CD4-positive, alpha-beta T cell treated with Interleukin-4 for 4 hours (primary cell): ENCODE results near the gene SEPTIN14.
"Not testable (repeated sequence)": the region's sequence is repeated elsewhere in the genome, so short reads cannot be mapped to it uniquely, and the experiment has no call there.

Experiments
- DNase-seq: peaks from one replicate; pipeline ENCODE4 v3.0.0-alpha.2; 2020

Gene SEPTIN14

DNA sequence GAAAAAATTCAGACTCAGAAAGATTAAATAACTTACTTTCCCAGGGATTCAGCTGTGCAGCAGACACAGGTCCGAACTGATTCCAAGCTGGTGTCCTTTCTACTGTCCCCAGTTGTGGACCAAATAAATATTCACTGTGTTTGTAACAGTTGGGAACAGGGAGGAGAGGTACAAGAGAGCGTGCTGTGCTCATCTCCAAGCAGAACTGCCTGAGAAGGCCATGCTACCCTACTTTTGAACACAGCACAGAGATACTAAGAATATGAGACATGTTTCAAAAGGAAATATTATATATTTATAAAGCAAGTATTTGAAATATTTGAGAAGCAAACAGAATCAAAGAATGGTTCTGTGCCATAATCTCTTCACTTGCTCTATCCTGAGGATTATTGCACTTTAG, at the start of gene SEPTIN14:
Gene SEPTIN14 (minus strand): TSS at position 101 of the 400 bp plus-strand sequence. CDS start 756 bp downstream, outside the sequence.
- not testable (repeated sequence) for DNase-seq

DNA sequence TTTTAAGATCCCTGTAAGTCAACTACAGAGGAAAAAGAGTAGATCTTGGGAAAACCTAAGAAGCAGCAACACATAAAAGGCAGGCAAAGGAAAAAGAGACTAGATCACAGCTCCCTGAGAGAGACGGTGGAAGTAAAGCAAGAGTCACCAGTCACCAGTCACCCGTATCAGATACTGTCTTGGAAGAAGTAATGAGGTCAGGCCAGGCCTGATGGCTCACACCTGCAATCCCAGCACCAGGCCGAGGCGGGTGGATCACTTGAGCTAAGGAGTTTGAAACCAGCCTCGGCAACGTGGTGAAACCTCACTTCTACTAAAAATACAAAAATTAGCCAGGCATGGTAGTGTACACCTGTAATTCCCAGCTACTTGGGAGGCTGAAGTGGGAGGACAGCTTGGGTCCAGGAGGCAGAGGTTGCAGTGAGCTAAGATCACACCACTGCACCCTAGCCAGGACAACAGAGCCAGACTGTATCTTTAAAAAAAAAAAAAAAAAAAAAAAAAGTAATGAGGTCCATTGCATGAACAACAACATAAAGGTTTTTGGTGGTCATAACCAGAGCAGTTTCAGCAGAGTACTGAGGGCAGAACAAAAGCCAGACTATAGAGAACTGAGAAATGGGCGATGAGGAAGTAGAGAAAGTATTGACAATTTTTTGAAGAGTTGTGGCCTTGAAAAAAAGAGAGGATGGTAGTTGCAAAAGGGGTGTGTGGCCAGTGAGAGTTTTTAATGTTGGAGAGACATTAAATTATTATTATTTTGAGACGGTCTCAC, 41.6 kb upstream of the SEPTIN14 start:
- no peak for DNase-seq

DNA sequence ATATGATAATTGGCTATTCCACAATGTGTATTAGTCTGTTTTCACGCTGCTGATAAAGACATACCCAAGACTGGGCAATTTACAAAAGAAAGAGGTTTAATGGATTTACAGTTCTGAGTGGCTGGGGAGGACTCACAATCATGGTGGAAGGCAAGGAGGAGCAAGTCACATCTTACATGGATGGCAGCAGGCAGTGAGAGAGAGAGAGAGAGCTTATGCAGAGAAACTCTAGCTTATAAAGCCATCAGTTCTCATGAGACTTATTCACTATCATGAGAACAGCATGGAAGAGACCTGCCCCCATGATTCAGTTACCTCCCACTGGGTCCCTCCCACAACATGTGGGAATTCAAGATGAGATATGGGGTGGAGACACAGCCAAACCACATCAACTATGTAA, 38.5 kb upstream of the SEPTIN14 start:
- not testable (repeated sequence) for DNase-seq

- no peak for DNase-seq
These were observed 35.7 kb upstream of the SEPTIN14 start for GRCh38 chr7:55898287-55898686.

GRCh38 chr7:55895021-55895420, 32.5 kb upstream of the SEPTIN14 start:
- no peak for DNase-seq

GRCh38 chr7:55893940-55894339, 31.4 kb upstream of the SEPTIN14 start:
- DNase-seq = no peak

DNA sequence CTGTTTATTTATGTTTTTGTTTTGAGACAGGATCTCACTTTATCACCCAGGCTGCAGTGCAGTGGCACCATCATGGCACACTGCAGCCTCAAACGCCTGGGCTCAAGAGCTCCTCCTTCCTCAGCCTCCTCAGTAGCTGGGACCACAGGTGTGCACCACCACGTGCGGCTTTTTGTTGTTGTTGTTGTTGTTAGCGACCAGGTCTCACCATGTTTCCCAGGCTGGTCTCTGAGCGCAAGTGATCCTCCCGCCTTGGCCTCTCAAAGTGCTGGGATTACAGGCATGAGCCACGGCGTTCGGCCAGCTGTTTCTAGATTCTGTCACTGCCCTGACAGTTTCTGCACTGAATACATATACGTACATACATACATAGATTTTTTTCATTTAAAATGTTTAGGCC, 25.8 kb upstream of the SEPTIN14 start:
- not testable (repeated sequence) for DNase-seq

DNA sequence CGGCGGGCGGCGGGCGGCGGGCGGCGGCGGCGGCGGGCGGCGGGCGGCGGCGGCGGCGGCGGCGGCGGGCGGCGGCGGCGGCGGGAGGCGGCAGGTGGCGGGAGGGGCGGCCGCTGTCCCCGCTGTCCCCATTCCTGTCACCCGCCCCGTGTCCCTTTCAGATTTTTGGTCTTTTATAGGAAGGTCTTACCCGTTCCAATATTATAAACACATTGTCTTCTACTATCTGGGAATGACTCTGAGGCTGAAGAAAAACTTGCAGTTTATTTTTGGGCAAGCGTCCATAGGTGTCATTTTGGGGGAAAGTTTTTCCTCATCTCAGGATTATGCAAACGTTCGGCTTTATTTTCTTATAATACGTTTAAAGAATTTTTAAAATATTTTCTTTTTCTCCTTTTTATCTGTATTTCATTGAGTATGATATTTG, 25.3 kb upstream of the SEPTIN14 start:
- DNase-seq = no peak

GRCh38 chr7:55884321-55884720, 21.8 kb upstream of the SEPTIN14 start:
- DNase-seq = no peak

- no peak for DNase-seq
These were observed 16.1 kb upstream of the SEPTIN14 start for GRCh38 chr7:55878691-55879090.

DNA sequence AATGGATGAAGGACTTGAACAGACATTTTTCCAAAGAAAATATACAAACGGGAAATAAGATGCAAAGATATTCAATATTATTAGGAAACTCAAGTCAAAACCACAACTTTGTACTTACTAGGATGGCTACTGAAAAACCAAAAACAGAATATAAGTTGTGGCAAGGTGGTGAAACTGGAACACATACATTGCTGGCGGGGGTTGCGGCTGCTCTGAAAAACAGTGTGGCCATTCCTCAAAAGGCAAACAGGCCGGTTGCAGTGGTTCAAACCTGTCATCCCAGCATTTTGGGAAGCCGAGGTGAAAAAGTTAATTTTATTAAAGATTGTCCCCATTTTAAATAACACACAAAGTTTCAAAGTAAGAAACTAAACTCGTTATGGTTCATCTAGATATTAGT, 14.8 kb upstream of the SEPTIN14 start:
- DNase-seq = no peak

GRCh38 chr7:55873765-55874164, 11.2 kb upstream of the SEPTIN14 start:
- DNase-seq = no peak

- no peak for DNase-seq
These were observed 9.5 kb upstream of the SEPTIN14 start for GRCh38 chr7:55871932-55872485.

DNA sequence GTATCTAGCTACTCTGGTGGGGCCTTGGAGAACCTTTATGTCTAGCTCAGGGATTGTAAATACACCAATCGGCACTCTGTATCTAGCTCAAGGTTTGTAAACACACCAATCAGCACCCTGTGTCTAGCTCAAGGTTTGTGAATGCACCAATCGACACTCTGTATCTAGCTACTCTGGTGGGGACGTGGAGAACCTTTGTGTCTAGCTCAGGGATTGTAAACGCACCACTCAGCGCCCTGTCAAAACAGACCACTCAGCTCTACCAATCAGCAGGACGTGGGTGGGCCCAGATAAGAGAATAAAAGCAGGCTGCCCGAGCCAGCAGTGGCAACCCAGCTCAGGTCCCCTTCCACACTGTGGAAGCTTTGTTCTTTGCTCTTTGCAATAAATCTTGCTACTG, 6.4 kb upstream of the SEPTIN14 start:
- DNase-seq = not testable (repeated sequence)

DNA sequence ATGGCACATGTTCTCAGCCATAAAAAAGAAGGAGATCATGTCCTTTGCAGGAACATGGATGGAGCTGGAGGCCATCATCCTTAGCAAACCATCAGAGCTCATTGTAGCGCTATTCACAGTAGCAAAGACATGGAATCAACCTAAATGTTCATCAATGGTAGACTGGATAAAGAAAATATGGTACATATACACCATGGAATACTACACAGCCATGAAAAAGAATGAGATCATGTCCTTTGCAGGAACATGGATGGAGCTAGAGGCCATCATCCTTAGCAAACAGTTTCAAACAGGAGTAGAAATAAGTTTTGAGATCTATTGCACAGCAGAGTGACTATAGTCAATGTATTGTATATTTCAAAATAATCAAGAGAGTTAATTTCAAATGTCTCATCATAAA, 17.4 kb downstream of the SEPTIN14 start:
- DNase-seq = not testable (repeated sequence)

GRCh38 chr7:55838595-55838994, 24.0 kb downstream of the SEPTIN14 start:
- DNase-seq = no peak

- DNase-seq = no peak
These were observed 35.0 kb downstream of the SEPTIN14 start for GRCh38 chr7:55827577-55827976.

DNA sequence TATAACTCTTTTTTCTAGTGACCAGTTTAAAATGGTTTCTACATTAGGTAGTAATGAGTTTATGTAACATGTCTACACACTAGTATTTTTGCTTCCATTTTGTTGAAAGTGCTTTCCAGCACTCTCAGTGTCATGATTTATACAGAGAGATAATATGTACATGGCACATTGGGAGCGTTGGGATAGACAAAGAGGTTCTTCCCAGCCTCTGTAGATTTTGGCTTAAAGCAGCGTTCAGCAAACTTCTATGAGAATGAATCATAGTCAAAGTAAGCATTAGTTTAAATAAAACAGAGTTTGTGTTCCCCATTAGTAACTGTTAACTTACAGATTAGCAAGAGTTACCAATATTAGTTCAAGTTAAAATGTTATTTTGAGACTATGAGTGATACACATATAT, 43.9 kb downstream of the SEPTIN14 start:
- no peak for DNase-seq

- not testable (repeated sequence) for DNase-seq
These were observed 65.3 kb downstream of the SEPTIN14 start for GRCh38 chr7:55797260-55797659.

- no peak for DNase-seq
These were observed 68.0 kb downstream of the SEPTIN14 start for GRCh38 chr7:55794527-55794926.

- no peak for DNase-seq
These were observed 70.5 kb downstream of the SEPTIN14 start for GRCh38 chr7:55792048-55792447.

DNA sequence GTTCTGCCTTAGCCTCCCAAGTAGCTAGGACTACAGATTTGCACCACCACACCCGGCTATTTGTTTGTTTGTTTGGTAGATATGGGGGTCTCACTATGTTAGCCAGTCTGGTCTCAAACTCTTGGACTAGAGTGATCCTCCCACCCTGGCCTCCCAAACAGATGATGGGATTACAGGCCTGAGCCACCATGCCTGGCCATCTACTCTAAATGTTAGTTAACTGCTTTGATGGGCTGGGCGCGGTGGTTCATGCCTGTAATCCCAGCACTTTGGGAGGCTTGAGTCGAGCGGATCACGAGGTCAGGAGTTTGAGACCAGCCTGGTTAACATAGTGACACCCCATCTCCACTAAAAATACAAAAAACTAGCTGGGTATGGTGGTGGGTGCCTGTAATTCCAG, 74.8 kb downstream of the SEPTIN14 start:
- no peak for DNase-seq

GRCh38 chr7:55786901-55787300, 75.7 kb downstream of the SEPTIN14 start:
- no peak for DNase-seq

DNA sequence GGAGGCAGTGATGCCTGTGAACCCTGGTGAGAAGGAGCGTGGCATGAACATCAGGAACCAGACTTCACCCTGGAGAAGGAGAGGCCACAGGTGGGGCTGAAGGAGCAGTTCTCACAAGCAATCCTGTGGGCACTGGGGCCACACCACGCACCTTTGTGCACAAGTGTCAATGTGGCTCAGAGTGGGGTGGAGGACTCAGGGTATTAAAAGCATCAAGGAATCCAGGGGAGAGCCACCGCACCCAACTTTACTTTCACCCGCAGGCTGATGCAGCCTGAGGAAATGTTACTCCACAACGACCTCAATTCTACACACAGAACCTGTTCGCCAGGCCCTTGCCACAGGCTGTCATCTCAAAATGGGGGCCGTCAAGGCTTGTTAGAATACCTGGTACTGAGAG, 77.1 kb downstream of the SEPTIN14 start:
- not testable (repeated sequence) for DNase-seq

- no peak for DNase-seq
These were observed 78.4 kb downstream of the SEPTIN14 start for GRCh38 chr7:55784151-55784550.
